Measurements from ENCODE around the gene PCBD2. TPM values are rescaled to one million over a fixed set of nuclear protein-coding genes. Genes with fewer than 3 reads are reported as not detected.

The PCBD2 gene
- total and polyA plus RNA-seq, 2 of the 8 experiments (the other 6 are each of a cell fraction or from before 2014, with no cell fraction given), result 4.8 to 10.3 TPM

DNA sequence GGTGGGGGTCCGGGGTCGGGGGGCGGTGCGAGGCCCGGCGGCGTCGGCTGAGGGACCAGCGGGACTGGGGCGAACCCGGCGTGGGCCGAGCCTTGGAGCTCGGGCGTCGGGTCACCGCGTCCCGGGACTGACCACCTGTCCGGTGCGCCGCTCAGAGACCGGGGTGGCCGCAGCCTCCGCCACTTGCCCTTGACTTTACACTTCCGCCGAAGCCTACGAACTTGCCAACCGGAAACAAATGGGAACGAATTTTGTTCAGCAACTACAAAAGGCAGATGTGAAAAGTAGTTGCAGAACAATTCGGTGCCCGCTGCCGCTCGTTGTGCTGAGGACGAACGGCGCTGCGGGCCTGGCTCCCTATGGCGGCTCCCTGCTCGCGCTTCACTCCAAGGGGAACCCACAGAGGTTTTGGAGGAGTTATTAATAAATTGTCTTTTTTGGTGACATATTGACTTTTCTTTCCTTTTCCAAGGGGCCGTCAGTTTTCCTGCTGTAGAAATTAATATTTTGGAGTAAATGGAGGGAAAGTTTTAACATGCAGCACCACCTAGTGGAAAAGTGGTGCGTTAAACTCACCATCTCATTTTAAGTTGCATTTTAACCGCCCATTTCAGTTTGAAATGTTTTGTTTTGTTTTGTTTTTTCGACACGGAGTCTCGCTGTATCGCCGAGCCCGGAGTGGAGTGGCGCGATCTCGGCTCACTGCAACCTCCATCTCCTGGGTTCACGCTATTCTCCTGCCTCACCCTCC, 490 bp downstream of the PCBD2 start (continued):
- TF ChIP-seq, protein P1, sequence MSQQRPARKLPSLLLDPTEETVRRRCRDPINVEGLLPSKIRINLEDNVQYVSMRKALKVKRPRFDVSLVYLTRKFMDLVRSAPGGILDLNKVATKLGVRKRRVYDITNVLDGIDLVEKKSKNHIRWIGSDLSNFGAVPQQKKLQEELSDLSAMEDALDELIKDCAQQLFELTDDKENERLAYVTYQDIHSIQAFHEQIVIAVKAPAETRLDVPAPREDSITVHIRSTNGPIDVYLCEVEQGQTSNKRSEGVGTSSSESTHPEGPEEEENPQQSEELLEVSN (IDR thresholded peaks at IDR 0.05), result 0 out of 2 replicates have a peak, but pooled peaks have one; percentile 25
- no peak for TF ChIP-seq NRF1 (IDR thresholded peaks at IDR 0.05; ENCODE audit: low read depth, low read length)
- no peak for TF ChIP-seq KDM5A (IDR thresholded peaks at IDR 0.05; ENCODE audit: low read length)
- no peak for TF ChIP-seq BACH1 (IDR thresholded peaks at IDR 0.05; ENCODE audit: low read length)
- no peak for TF ChIP-seq RXRA (IDR thresholded peaks at IDR 0.05; ENCODE audit: insufficient read depth, low read depth, low read length)
- TF ChIP-seq SP4 (IDR thresholded peaks at IDR 0.05; ENCODE audit: low read length), result no peak; the same call in 1 of the 2 replicates
- TF ChIP-seq, protein P2, sequence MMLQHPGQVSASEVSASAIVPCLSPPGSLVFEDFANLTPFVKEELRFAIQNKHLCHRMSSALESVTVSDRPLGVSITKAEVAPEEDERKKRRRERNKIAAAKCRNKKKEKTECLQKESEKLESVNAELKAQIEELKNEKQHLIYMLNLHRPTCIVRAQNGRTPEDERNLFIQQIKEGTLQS (IDR thresholded peaks at IDR 0.05; ENCODE audit: insufficient read depth, low read depth, low read length), result no peak
- no peak for TF ChIP-seq SIX5 (IDR thresholded peaks at IDR 0.05; ENCODE audit: low read depth, low read length)
- no peak for TF ChIP-seq CBX8 (IDR thresholded peaks at IDR 0.05; ENCODE audit: borderline replicate concordance, low read depth, low read length)
- TF ChIP-seq, protein P3, sequence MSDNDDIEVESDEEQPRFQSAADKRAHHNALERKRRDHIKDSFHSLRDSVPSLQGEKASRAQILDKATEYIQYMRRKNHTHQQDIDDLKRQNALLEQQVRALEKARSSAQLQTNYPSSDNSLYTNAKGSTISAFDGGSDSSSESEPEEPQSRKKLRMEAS (IDR thresholded peaks at IDR 0.05), result no peak
- no peak for TF ChIP-seq JUND (IDR thresholded peaks at IDR 0.05; ENCODE audit: low read length)
- TF ChIP-seq MAFK (IDR thresholded peaks at IDR 0.05; ENCODE audit: low read depth, low read length), result no peak
- TF ChIP-seq CBX5 (IDR thresholded peaks at IDR 0.05; ENCODE audit: low read depth, low read length), result no peak
- no peak for TF ChIP-seq SRF (IDR thresholded peaks at IDR 0.05; ENCODE audit: low read depth, low read length)
- 0 out of 4 replicates have a peak, but pooled peaks of 1 of the 2 experiments have one; percentile 11 for TF ChIP-seq HDAC2 (IDR thresholded peaks at IDR 0.05; ENCODE audit: borderline replicate concordance in 1 of 2, low read depth in 2 of 2, low read length in 2 of 2)
- TF ChIP-seq JUN (IDR thresholded peaks at IDR 0.05; ENCODE audit: low read depth, low read length), result no peak
- TF ChIP-seq CTBP2 (IDR thresholded peaks at IDR 0.05; ENCODE audit: borderline replicate concordance, insufficient read depth, insufficient read length, low read length), result no peak
- no peak for TF ChIP-seq GTF2F1 (IDR thresholded peaks at IDR 0.05; ENCODE audit: borderline replicate concordance, low read depth, low read length)
- no peak for TF ChIP-seq TEAD4 (IDR thresholded peaks at IDR 0.05; ENCODE audit: low read depth, low read length)
- TF ChIP-seq GABPA (IDR thresholded peaks at IDR 0.05; ENCODE audit: borderline replicate concordance, insufficient read depth, low read length), result no peak
- TF ChIP-seq ASH2L (IDR thresholded peaks at IDR 0.05; ENCODE audit: low read length), result peak; percentile 48
- no peak for TF ChIP-seq BCL11A (IDR thresholded peaks at IDR 0.05; ENCODE audit: low read depth in 2 of 2, low read length in 2 of 2)
- no peak for TF ChIP-seq KDM1A (IDR thresholded peaks at IDR 0.05; ENCODE audit: borderline replicate concordance, low read length)
- no peak for TF ChIP-seq SIRT6 (IDR thresholded peaks at IDR 0.05; ENCODE audit: low read length)
